Ascending aorta (tissue), 2 donors: ENCODE results near the gene ATF7. TPM values are rescaled to one million over a fixed set of nuclear protein-coding genes. Genes with fewer than 3 reads are reported as not detected.
"Not testable (repeated sequence)": the region's sequence is repeated elsewhere in the genome, so short reads cannot be mapped to it uniquely, and the experiment has no call there.

Experiments
- DNase-seq, 2 donors: peaks; one replicate each; pipeline ENCODE4 v3.0.0-alpha.2; 2019; ENCODE audit warnings: low spot score in 2 of 2
- H3K27ac ChIP-seq, 2 donors: fragments of 200-600 bp; sonication (generic); one replicate each; pipeline ENCODE4 v1.5.1; 2016 to 2017; ENCODE audit warnings: mild to moderate bottlenecking in 1 of 2
- H3K27me3 ChIP-seq: fragments of 200-600 bp; sonication (generic); one replicate; pipeline ENCODE4 v1.5.1; 2017
- H3K36me3 ChIP-seq, 2 donors: fragments of 200-600 bp; sonication (generic); one replicate each; pipeline ENCODE4 v1.5.1; 2016
- H3K4me1 ChIP-seq, 2 donors: fragments of 200-600 bp; sonication (generic); one replicate each; pipeline ENCODE4 v1.5.1; 2016 to 2017; ENCODE audit warnings: mild to moderate bottlenecking in 1 of 2
- H3K4me3 ChIP-seq, 2 donors: fragments of 200-600 bp; sonication (generic); one replicate each; pipeline ENCODE4 v1.5.1; 2016 to 2017; ENCODE audit warnings: mild to moderate bottlenecking in 1 of 2
- H3K9me3 ChIP-seq, 2 donors: fragments of 200-600 bp; sonication (generic); one replicate each; pipeline ENCODE4 v1.5.1; 2016
- CTCF ChIP-seq, 3 experiments: fragments of 200-600 bp in 2 of 3; fragments of 450-650 bp in 1 of 3; sonication (generic) in 2 of 3; IDR thresholded peaks; one replicate each; pipeline ENCODE4 v1.5.1; 2016 to 2019; ENCODE audit warnings: antibody characterized with exemption in 3 of 3, mild to moderate bottlenecking in 1 of 3, moderate library complexity in 1 of 3
- intact Hi-C: fragments of 100-400 bp; cut with DNase I; formaldehyde crosslinking; loops from one replicate; pipeline ENCODE4 v1.15.1; 2023
- total RNA-seq: library from RNA; depleted of rRNA; stranded (reverse); fragments of >200 nt; gene quantifications from one replicate; pipeline ENCODE4 v1.1.0, GENCODE V29; 2016

The ATF7 gene
- total RNA-seq, 1 donor from 2014 or later = 67.6 TPM

GRCh38 chr12:53482626-53483168 lies 143.5 kb downstream of the ATF7 start:
- intact Hi-C loops = no loop called here
- TF ChIP-seq CTCF (IDR thresholded peaks at IDR 0.05) = no peak
- Histone ChIP-seq H3K27me3 (no peaks in the 10 kb centered on the region), H3K4me1 (no peaks in the 10 kb centered on the region), H3K9me3 (no peaks in the 10 kb centered on the region), H3K36me3 (peaks cover 85 to 92% of the 10 kb centered on the region in 2 donors), H3K27ac (peak overlapping the region in 1 of 2 donors; percentile 10), H3K4me3 (no peak overlapping the region)
- DNase-seq = peak in 1 of 2 donors; percentile 58

GRCh38 chr12:53481939-53482586 lies 144.1 kb downstream of the ATF7 start:
- TF ChIP-seq CTCF (IDR thresholded peaks at IDR 0.05) = no peak
- Histone ChIP-seq H3K27ac (peak overlapping the region; percentile 3 to 10), H3K4me3 (no peak overlapping the region), H3K4me1 (no peaks in the 10 kb centered on the region), H3K27me3 (no peaks in the 10 kb centered on the region), H3K36me3 (peaks cover 85 to 91% of the 10 kb centered on the region in 2 donors), H3K9me3 (no peaks in the 10 kb centered on the region)
- intact Hi-C loops = no loop called here
- DNase-seq = peak in 1 of 2 donors; percentile 19

GRCh38 chr12:53481458-53481857 lies 144.7 kb downstream of the ATF7 start:
- intact Hi-C loops, H3K4me3 ChIP-seq, H3K9me3 ChIP-seq, H3K4me1 ChIP-seq, H3K27me3 ChIP-seq: not testable (repeated sequence)
- DNase-seq = peak in 1 of 2 donors; percentile 61
- Histone ChIP-seq H3K36me3 (peaks cover 83 to 91% of the 10 kb centered on the region in 2 donors), H3K27ac (peak overlapping the region; percentile 3 to 14)

- H3K4me3 ChIP-seq = no peak overlapping the region
- no peak for TF ChIP-seq CTCF (IDR thresholded peaks at IDR 0.05)
- peak in 1 of 2 donors; percentile 13 for DNase-seq
- no peaks in the 10 kb centered on the region for H3K27me3 ChIP-seq
- intact Hi-C loops = no loop called here
- no peaks in the 10 kb centered on the region for H3K9me3 ChIP-seq
- peak overlapping the region in 1 of 2 donors; percentile 14 for H3K27ac ChIP-seq
- H3K4me1 ChIP-seq = no peaks in the 10 kb centered on the region
- peaks cover 83 to 92% of the 10 kb centered on the region in 2 donors for H3K36me3 ChIP-seq
These were observed 145.4 kb downstream of the ATF7 start for GRCh38 chr12:53480491-53481442.

- peak overlapping the region; percentile 45 to 62 for H3K27ac ChIP-seq
- no peaks in the 10 kb centered on the region for H3K9me3 ChIP-seq
- H3K4me1 ChIP-seq = no peaks in the 10 kb centered on the region
- H3K27me3 ChIP-seq = no peaks in the 10 kb centered on the region
- DNase-seq = no peak
- TF ChIP-seq CTCF (IDR thresholded peaks at IDR 0.05) = no peak
- H3K4me3 ChIP-seq = no peak overlapping the region
- intact Hi-C loops = loop anchor here (2.0 kb wide), 1 partner anchor 29 kb away; no protein-coding TSS in a partner anchor
- peaks cover 85 to 92% of the 10 kb centered on the region in 2 donors for H3K36me3 ChIP-seq
These were observed 146.9 kb downstream of the ATF7 start for GRCh38 chr12:53479331-53479730.
